Upper lobe of left lung (tissue), 4 donors: ENCODE data around the gene PDZD2.

Source experiments
- CTCF ChIP-seq, 6 experiments: fragments of 450-650 bp in 4 of 6; fragments of 200-600 bp in 2 of 6; sonication (generic) in 2 of 6; IDR thresholded peaks; one replicate each; pipeline ENCODE4 v1.5.1; 2016 to 2019; ENCODE audit warnings: antibody characterized with exemption in 6 of 6
- POLR2A ChIP-seq, 4 donors: fragments of 450-650 bp; IDR thresholded peaks; one replicate each; pipeline ENCODE4 v1.5.1; 2016 to 2017; ENCODE audit warnings: antibody characterized with exemption in 4 of 4, mild to moderate bottlenecking in 2 of 4

DNA sequence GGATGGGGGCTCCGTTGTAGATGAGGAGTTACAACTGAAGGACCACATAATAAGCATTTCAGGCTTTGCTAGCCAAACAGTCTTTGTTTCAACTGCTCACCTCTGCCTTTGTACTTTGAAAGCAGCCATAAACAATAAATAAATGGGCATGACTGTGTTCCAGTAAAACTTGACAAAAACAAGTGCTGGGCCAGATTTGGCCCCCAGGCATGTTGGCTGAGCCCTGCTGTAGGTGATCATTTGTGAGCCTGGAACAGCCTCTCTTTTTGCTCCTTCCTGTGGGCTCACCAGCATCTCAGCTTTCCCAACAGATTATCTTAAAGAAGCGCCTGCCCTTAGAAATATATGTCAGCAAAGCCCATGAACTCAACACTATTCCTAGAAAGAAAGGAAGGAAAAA, 385.8 kb downstream of the PDZD2 start:
- TF ChIP-seq CTCF (IDR thresholded peaks at IDR 0.05), result no peak
- no peak for TF ChIP-seq POLR2A (IDR thresholded peaks at IDR 0.05)
